Measurements from ENCODE around the gene LRP1B.

DNA sequence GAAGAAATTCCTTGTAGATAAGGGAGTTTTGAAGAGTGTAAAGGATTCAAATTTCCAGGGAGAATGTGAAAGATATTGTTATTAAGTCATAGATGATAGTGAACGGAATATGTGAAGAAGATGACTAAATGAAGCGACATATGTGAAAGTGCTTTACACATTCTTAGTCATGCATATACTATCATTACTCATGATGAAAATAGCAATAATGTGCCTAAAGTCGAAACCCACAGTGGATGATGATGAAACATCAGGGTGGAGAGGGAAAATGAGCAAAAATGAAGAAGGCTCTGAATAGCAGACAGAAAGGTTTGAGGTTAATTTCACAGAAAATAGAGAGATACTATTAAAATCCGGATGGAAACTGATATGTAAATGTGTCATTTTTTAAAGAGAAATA lies 1237.1 kb downstream of the LRP1B start:
- TF ChIP-seq, protein P1, sequence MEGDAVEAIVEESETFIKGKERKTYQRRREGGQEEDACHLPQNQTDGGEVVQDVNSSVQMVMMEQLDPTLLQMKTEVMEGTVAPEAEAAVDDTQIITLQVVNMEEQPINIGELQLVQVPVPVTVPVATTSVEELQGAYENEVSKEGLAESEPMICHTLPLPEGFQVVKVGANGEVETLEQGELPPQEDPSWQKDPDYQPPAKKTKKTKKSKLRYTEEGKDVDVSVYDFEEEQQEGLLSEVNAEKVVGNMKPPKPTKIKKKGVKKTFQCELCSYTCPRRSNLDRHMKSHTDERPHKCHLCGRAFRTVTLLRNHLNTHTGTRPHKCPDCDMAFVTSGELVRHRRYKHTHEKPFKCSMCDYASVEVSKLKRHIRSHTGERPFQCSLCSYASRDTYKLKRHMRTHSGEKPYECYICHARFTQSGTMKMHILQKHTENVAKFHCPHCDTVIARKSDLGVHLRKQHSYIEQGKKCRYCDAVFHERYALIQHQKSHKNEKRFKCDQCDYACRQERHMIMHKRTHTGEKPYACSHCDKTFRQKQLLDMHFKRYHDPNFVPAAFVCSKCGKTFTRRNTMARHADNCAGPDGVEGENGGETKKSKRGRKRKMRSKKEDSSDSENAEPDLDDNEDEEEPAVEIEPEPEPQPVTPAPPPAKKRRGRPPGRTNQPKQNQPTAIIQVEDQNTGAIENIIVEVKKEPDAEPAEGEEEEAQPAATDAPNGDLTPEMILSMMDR (conservative IDR thresholded peaks at IDR 0.05 in 1 of 2, IDR thresholded peaks at IDR 0.05 in 1 of 2; ENCODE audit: low read depth in 1 of 2, low read length in 2 of 2), result no peak
- TF ChIP-seq EZH2 (IDR thresholded peaks at IDR 0.05; ENCODE audit: low read length, missing control alignments), result no peak

All from fibroblast of lung (primary cell).